Putamen (tissue), 1 donor: ENCODE results near the gene RNF145.
"Not testable (repeated sequence)": the region's sequence is repeated elsewhere in the genome, so short reads cannot be mapped to it uniquely, and the experiment has no call there.

Source experiments
- DNase-seq: peaks from one replicate; pipeline ENCODE4 v3.0.0-alpha.2; 2016; ENCODE audit warnings: low spot score

RNF145 gene

DNA sequence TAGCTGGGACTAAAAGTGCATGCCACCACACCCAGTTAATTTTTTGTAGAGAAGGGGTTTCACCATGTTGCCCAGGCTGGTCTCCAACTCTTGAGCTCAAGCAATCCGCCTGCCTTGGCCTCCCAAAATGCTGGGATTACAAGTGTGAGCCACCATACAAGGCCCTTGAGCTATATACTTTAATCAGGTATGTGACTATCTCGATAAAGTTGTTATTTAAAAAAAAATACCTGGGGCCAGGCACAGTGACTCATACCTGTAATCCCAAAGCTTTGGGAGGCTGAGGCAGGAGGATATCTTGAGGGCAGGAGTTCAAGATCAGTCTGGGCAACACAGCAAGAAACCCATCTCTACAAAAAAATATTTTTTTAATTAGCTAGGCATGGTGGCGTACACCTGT is 19.2 kb downstream of the RNF145 start:
- DNase-seq, result no peak

DNA sequence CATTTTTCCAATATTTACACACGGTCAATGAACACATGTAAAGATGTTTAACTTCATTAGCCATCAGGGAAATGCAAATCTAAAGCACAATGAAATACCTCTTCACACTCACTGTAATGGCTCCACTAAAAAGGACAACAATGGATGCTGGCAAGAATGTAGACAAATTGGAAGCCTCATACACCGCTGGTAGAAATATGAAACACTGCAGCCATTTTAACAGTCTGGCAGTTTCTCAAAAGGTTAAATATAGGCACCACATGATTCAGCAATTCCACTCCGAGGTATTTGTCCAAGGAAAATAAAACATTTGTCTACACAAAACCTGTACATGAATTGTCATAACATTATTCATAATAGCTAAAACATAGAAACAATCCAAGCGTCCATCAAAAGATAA is 20.0 kb downstream of the RNF145 start:
- no peak for DNase-seq

DNA sequence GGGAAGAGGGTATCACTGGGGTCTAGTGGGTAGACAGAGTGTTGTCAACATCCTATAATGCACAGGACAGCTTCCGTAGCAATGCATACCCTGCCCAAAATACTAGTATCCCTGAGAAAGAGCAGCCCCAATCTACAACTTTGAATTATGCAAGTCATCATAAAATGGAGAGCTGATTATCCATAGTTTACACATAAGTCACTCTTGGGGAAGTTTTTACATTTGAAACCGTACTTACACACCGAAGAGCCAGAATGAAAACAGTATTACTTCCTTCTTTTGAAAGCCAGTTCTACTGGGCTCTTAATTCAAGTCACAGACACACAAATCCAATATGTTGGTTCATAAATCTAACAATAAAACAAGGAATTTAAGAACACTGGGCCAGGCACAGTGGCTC is 21.6 kb downstream of the RNF145 start:
- no peak for DNase-seq

DNA sequence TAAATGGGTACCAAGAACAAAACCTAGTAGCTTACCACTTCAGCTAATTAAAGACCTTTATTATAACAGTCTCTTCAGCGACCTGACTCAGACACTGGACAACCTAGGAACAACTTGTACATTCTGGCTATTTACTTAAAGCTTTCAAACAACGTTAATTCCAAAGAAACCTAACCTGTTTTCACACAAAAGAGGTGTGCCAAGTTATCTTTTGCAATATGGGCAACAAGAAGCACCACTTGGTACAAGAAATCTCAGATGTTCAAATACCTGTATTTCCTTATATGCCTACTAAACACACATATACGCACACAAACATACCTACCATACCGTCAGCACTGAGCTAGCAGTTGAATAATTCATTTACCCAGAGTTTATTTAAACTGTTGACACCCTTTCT is 23.0 kb downstream of the RNF145 start:
- DNase-seq, result no peak

DNA sequence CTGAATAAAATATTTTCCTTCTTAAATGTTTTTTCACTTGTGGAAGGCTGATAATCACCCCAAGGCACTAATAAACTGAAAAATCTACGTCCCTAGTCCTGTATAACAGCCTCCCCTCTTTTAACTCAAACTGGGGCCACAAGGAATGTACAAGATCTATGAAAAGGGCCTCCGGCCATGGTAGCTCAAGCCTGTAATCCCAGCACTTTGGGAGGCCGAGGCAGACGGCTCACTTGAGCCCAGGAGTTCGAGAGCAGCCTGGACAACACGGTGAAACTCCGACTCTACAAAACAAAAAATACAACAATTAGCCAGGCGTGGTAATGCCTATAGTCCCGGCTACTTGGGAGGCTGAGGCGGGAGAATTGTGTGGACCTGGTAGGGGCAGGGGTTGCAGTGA is 23.6 kb downstream of the RNF145 start:
- DNase-seq, result no peak

DNA sequence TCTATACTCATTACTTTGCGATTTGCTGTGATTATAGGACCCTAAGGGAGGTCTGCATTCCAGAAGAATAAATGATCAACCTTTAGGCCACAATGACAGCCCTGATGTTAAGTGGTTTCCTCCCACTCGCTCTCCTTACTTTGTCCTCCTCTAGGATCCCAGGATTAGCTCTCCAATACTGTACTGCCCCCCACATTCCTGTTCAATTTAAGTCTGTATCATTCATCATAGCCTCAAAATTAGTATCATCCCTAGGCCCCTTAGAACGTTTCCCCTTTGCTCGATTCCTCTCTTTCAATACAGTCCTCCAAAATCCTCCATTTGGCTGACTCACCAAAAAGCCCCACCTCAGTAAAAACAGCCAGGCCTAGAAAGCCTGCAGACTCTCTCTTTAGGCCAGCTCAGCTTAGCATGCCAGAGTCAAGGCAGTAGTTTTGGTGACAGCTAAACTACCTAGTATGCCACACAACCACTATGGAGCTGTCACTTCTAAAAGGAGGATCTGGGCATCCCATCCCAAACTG is 24.4 kb downstream of the RNF145 start:
- no peak for DNase-seq

DNA sequence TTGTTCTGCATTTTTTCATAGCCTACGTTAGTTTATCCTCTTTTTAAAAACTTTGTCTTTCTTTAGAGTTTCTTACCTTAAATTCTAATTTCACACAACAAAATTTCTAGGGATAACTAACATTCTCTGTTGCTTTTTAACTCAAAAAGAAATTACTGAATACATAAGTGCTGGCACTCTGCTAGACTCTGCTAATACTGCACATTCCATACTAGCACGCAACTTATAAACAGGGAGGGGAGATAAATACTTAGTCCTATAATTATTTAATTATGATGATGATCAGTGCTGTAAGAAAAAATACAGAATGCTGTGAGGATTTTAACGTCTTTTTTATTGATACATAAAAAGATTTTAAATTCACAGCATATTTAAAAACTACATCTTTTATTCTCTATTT is 25.1 kb downstream of the RNF145 start:
- no peak for DNase-seq

DNA sequence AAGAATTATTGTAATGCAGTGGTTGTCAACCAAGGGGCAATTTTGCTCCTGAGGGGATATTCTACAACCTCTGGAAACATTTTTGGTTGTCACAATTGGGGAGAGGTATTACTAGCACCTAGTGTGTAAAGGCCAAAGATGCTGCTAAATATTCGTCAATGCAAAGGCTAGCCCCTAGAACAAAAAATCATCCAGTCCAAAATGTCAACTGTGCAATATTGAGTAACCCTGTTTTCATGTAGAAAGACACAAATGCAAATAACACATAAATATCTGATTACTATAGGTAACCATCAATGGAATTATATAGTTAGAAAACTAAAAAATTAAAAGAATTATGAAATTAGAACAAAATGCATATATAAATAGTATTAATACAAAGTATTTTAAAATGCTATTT is 26.1 kb downstream of the RNF145 start:
- DNase-seq, result no peak

DNA sequence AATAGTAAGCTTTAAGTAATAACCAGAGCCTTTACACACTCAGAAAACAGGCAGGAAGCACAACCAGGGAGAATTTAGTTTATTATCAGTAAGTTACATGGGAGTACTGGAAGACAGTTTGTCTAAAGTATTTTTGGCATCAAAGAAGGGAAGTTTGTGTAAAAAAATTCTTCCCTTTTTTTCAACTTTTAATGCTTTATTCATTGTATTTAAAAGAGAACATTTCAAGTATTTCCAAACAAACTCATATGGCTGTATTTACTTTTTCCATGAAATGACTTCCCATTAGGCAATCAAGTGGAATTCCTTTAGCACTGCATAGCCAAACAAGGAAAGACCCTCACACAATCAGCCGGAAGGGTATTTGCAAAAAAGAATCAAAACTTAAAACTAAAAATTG is 26.7 kb downstream of the RNF145 start:
- no peak for DNase-seq

DNA sequence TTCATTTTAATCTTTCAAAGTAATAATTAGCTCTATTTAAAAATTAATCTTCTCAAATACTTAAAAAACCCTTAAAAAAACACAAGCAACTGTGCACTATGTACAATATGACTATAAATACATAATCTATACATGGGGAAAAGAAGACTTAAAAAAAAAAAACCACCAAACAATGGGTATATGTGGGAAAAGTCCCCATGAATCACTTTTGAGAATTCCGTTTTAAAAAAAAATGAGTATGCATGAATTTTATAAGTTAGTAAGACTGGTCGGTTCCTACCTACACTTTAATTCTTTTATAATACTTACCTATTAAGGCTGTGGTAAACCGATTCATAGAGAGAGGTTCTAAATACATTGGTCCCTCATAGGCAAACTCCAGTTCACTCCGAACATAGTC is 27.7 kb downstream of the RNF145 start:
- DNase-seq, result no peak

DNA sequence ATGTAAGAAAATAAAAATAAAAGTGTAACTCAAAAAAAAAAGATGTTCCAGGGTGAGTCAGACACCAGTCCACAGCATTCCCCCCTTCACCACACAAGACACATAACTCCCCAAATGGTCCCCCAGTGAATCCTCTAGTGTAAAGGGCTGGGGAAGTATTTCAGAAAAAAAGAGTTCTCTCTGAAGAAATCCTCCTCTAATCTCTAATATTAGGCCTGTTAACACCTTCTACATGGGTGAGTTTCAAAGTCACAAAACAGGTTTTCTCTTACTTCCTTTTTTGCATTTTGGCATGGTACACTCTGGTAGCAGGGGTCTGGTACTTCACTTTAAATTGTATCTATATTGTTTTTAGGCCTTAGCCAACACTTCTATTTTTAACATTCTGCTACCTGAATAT is 28.2 kb downstream of the RNF145 start:
- no peak for DNase-seq

DNA sequence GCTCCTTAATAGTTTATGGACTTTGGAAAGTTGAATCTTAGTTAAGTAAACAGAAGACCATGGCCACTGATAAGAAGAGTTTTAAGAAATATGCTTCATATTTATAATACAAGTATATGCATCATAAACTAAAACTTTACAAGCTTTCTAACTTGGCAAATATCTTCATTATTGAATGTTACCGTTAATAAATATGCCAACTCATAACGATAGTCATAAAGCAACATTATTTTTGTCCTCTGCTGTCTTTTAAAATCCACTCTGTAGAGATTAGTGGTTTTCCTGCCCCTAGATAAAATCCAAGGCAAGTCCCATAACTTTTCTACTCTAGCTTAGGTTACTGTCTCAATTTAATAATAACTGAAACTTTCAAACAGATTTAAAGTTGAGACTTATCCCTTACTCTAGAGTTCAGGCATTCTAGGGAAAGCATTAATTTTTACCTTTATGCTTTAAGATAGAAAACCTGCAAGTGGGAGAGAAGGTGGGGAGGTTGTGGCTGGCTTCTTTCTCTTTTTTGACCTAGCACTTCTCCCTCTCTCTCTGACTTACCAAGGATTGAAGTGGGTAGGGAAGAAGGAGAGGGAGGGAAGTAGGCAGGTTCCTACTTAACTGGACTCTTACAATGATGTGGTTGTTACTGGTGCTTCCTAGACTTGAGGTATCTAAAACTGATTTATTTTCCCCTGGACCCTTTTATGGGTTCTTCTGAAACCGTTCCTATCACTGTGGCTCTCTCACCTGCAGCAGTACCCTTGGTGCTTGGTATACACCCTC is 29.6 kb downstream of the RNF145 start:
- DNase-seq, result no peak

DNA sequence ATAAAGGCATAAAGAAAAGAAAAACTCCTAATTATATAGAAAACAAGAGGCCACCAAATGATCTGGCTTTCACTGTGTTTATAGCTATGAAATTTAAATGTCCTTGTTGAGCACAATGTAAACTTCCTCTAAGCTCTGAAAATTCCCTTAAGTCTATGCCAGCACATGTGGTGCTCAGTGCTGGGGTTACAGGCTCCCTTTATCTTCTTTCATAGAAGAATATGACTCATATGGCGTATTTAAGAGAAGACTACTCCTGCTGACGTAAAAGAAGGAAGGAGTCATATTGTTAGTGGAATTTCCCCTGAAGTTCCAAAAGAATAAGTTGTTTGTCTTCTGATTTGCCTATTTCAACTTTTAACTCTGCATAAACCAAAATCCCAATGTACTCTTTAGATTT is 30.4 kb downstream of the RNF145 start:
- no peak for DNase-seq

DNA sequence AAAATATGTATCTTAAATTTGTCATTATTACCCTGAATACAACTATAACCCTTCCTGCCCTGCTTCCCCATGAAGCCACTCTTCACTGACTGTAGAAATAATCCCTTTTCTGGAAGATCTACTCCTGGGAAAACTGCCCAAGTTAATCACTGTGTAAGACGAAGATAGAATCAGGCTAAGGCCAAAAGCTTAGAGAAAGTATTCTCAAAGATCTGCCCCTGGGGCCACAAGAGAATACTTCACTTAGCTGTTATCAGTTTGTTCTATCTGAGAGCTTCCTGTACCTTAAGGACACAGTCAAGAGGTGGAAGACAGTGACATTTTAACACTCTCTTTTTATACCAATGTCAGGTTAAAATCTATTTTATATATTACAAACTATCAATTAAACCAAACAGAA is 33.8 kb downstream of the RNF145 start:
- DNase-seq, result no peak

DNA sequence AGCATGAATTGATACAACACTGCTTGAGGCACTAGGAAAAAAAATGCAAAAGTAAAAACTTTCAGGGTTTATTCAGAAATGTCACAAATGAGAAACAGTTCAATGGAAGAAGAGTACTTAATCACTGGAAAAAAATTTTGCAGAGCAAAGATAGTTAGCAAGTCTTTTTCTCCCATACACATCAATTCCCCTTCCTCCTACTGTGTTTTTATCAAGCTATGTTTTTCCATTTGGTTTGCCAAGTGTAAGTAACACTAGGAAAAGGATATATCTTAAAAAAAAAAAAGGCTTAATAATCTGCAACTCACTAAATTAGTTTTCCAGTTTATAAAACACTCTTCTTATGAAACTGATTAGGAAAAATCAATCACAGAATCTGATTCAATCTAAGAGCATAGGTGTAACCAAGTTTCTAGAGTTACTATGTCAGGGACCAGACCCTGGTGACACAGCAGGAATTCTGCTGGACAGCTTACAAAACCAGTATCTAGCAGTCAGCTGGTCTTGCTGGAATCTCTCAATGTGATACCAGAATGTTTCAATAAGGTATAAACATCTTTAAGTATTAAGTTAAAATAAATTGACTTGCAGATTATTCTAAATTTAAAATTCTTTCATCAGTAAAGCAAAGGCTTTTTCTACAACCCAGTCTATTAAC is 34.7 kb downstream of the RNF145 start:
- DNase-seq, result no peak

DNA sequence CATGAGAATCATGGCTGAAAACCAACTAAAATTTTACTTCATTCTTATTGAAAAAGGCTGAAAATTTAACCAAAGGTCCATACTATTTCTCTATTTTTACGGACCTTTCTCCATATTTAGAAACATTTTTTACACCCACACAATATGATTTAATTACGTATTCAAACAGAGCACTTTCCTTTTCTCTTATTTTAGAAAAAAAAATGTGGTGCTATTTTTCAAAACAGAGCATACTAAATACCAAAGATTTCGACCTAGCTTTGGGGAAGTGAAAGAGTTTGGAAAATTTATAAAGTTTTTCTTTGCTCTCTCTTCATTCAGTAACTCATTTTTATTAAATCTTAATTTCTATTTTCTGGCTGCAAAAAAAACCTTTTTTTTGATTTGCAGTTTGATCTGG is 38.1 kb downstream of the RNF145 start:
- DNase-seq, result no peak

DNA sequence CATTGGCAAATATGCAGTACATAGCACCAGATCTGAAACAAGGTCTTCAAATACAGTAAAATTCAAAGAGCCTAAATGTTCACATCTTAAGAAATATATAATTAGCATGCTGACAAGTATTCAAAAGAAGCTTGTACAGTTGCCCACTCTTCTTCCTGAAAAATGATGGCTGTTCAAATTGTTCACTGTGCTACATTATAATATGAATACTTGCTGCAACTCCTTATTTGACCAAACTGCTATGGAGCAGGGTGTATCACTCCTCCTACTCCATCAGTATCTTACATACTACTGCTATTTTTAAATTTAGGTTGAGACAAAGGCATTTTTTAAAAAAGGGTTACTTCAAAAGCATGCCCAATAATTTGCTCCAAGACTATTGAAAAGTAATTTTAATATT is 39.3 kb downstream of the RNF145 start:
- DNase-seq, result peak; percentile 66

DNA sequence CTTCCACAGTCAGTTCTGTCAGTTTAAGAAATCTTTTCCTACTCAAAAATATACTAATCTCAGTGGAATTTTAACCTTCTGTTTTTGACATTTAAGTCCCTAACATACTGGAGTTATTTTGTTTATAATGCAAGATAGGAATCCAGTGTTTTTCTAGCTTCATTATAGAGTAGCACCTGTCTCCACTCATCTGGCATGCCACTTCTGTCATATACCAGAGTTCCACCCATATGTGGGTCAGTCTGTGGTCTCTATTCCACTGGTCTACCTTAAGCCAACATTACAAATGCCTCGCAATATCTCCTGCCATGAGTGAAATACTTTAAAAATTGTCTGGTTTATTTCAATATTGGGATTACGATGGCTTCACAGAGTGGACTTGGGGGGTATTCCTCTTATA is 42.9 kb downstream of the RNF145 start:
- DNase-seq, result no peak

DNA sequence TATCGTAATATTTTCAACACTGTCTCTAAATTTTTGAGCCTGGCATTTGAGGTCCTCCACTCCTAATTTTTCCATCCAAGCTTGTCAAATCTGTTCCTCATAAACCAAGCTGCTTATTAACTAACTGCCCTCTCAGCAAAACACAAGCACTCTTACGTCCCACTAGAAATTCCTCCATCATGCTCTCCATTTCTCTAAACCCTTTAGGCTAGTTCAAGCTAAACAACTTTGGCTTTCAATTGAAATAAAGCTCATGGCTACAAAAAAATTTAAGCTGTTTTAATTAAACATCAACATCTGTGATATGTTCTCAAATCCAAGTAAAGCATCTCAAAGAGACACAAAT is 45.7 kb downstream of the RNF145 start:
- DNase-seq, result no peak

DNA sequence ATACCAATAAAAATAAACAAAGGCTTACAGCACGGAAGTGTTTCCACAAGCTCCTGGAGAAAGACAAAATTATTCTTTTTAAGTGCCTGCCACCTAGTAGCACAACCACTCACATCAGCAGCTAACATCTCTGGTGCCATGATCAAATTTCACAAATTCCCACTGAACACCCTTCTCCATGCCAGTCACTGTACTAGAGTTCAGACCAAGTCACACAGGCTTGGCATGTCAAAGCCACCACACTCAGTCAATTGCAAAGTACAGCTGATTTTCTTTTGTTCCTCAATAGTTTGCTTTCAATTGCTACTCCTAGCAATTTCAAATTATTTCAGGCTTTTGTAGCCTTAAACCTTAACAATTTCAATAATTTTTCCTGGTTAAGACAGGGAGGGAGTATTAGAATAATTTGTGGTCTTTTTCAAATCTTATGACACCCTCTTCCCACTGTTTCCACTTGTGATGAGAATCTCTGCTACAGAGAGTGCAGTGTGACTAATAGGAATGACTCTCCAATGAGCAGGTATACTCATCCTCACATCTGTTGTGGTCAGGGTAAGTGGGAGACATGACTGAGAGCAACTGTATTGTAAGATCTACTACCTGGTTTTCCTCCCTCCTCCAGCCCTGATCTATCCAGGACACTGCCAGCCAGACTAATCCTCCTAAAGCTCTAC is 46.2 kb downstream of the RNF145 start:
- no peak for DNase-seq

DNA sequence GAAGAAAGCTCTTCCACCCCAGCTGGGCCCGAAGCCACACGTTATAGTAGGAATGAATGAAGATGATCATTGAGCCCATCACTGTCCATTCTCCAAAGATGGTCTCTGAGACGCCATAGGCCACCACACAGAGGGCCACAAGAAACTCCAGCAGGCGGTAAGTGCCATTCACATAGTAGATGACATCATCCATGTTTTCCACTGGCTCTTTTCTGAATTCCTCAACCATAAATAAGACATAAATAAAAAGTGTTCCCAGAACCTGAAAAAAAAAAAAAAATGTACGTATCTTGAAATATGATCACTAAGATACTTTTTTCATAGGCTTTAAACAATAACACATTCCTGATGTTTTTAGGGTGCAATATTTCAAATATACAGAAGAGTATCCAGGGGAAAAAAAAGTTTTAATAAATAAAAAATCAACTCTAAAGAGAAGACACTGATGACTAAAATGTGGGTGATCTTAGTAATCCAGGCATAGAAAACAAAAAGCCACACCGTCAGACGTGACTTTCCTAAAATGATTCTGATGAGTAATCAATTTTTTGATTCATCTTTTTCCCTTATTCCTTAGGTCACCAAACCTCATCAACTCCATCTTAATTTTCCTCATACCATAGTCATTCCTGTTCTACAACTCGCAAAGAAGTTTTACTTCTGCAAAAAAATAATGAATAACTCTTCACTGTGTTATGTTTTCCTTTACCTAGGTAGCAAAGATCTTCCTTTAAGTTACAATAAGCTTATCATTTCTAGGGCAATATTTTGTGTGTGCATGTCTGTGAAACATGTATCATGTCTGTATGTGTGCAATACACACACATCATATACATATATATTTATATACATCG is 47.8 kb downstream of the RNF145 start:
- no peak for DNase-seq

DNA sequence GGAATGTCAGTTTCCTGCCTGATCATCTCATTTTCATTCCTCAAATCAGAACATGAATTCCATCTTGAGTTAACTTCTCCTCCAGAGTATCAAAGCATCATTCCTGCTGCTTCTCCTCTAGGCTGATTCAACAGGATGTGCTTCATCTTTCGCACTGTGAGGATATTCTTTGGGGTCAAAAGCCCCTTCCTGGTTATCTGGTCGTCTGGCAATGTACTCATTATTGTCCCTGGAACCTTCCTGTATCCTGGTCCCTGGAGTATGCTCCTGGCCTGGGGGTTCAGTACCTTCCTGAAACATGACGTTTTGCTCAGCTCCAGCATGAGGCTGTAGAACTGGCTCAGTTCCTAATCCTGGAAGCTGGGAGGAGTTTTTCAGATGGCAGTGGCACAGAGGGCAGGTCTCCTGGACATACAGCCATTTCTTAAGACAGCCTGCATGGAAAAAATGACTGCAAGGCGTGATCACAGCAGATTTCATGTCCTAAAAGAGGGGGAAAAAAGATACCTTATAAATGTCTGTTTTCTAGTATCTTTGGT is 50.7 kb downstream of the RNF145 start:
- DNase-seq, result not testable (repeated sequence)
